ENCODE results near the gene ACADVL.

GRCh38 chr17:7176841-7177190 is 42.9 kb upstream of the ACADVL start:
- TF ChIP-seq, protein P1, sequence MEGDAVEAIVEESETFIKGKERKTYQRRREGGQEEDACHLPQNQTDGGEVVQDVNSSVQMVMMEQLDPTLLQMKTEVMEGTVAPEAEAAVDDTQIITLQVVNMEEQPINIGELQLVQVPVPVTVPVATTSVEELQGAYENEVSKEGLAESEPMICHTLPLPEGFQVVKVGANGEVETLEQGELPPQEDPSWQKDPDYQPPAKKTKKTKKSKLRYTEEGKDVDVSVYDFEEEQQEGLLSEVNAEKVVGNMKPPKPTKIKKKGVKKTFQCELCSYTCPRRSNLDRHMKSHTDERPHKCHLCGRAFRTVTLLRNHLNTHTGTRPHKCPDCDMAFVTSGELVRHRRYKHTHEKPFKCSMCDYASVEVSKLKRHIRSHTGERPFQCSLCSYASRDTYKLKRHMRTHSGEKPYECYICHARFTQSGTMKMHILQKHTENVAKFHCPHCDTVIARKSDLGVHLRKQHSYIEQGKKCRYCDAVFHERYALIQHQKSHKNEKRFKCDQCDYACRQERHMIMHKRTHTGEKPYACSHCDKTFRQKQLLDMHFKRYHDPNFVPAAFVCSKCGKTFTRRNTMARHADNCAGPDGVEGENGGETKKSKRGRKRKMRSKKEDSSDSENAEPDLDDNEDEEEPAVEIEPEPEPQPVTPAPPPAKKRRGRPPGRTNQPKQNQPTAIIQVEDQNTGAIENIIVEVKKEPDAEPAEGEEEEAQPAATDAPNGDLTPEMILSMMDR (IDR thresholded peaks at IDR 0.05): no peak
- no peak for TF ChIP-seq POLR2A (IDR thresholded peaks at IDR 0.05)

Measured in esophagus squamous epithelium (tissue), 4 donors.